Activated effector memory CD4-positive, alpha-beta T cell treated with anti-CD3 and anti-CD28 coated beads, Interleukin-2, amount 50 U/mL, for 16 hours (primary cell): ENCODE measurements around the gene SYTL1.

ENCODE experiments used
- DNase-seq: peaks from one replicate; pipeline ENCODE4 v3.0.0-alpha.2; 2020

Gene SYTL1

GRCh38 chr1:27318596-27318995 lies 23.2 kb upstream of the SYTL1 start:
- no peak for DNase-seq

- peak; percentile 99 for DNase-seq
Observed at GRCh38 chr1:27321813-27322568, 19.8 kb upstream of the SYTL1 start, which contains the start of gene TMEM222. TSS of gene TMEM222 (plus strand) at chr1:27322163. CDS start at chr1:27322198, 35 bp downstream.

GRCh38 chr1:27322569-27323240 lies 19.1 kb upstream of the SYTL1 start:
- DNase-seq: no peak

- DNase-seq: no peak
Observed at GRCh38 chr1:27325286-27325685, 16.5 kb upstream of the SYTL1 start.

- no peak for DNase-seq
Observed at GRCh38 chr1:27327964-27328363, 13.9 kb upstream of the SYTL1 start.

- DNase-seq: no peak
Observed at GRCh38 chr1:27330786-27331185, 11.0 kb upstream of the SYTL1 start.

- DNase-seq: no peak
Observed at GRCh38 chr1:27331426-27331825, 10.4 kb upstream of the SYTL1 start.

GRCh38 chr1:27331922-27332321 lies 9.9 kb upstream of the SYTL1 start:
- no peak for DNase-seq

- DNase-seq: peak; percentile 85
Observed at GRCh38 chr1:27332536-27333281, 9.1 kb upstream of the SYTL1 start.

- no peak for DNase-seq
Observed at GRCh38 chr1:27333717-27334279, 8.0 kb upstream of the SYTL1 start.

GRCh38 chr1:27335506-27336422 lies 6.1 kb upstream of the SYTL1 start:
- DNase-seq: no peak

- DNase-seq: no peak
Observed at GRCh38 chr1:27336756-27337155, 5.1 kb upstream of the SYTL1 start.

- no peak for DNase-seq
Observed at GRCh38 chr1:27338751-27339150, 3.1 kb upstream of the SYTL1 start.

GRCh38 chr1:27339213-27339612 lies 2.6 kb upstream of the SYTL1 start:
- DNase-seq: no peak

GRCh38 chr1:27342391-27342777 lies 562 bp downstream of the SYTL1 start:
- DNase-seq: peak; percentile 75

GRCh38 chr1:27342778-27343638 lies 1.2 kb downstream of the SYTL1 start:
- DNase-seq: peak; percentile 91

GRCh38 chr1:27343639-27344025 lies 1.8 kb downstream of the SYTL1 start:
- no peak for DNase-seq

- DNase-seq: no peak
Observed at GRCh38 chr1:27345272-27345671, 3.5 kb downstream of the SYTL1 start.

GRCh38 chr1:27346357-27346756 lies 4.5 kb downstream of the SYTL1 start:
- no peak for DNase-seq

GRCh38 chr1:27346991-27347624 lies 5.3 kb downstream of the SYTL1 start:
- no peak for DNase-seq
